Measurements from ENCODE around the gene ZNF566.
"Not testable (repeated sequence)": the region's sequence is repeated elsewhere in the genome, so short reads cannot be mapped to it uniquely, and the experiment has no call there.

Gene ZNF566

DNA sequence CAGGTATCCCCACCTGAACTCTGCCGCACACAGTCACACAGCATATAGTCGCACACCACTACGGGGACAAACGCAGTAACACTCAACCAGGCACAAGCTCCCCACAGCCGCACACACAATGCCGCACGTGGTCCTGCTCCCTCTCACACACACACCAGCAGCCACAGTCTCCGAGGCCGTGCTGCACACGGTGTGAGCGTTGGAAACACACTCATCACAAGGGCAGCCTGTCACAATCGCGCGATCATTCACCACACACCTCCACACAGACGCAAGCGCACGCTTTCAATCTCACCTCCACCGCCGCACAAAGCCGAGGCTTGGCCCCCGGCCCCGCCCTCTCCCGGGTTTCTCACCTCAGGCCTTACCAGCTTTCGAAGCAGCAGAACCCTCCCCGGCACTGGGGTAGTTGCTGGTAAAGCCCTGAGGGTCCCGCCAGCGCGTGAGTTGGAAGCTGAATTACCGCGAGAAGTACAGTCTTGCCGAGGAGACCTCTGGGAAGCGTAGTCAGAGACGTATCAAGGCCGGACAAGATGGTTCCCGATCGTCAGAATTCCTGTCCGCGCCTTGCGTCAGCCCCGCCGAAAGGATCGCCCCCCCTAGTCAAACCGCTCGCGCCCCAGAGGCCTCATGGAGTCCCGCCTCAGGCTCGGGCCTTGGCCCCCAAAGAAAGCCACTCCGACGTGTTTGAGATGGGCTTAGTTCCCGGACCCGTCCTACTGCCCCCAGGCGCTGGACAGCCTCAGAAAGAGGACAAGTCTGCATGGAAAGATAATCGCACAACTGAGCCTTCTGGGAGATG is at the start of gene ZNF566:
Gene ZNF566 (minus strand): TSS at position 444 of the 802 bp plus-strand sequence. CDS start 13,004 bp downstream, outside the sequence.
- peak; percentile 98 for DNase-seq

DNA sequence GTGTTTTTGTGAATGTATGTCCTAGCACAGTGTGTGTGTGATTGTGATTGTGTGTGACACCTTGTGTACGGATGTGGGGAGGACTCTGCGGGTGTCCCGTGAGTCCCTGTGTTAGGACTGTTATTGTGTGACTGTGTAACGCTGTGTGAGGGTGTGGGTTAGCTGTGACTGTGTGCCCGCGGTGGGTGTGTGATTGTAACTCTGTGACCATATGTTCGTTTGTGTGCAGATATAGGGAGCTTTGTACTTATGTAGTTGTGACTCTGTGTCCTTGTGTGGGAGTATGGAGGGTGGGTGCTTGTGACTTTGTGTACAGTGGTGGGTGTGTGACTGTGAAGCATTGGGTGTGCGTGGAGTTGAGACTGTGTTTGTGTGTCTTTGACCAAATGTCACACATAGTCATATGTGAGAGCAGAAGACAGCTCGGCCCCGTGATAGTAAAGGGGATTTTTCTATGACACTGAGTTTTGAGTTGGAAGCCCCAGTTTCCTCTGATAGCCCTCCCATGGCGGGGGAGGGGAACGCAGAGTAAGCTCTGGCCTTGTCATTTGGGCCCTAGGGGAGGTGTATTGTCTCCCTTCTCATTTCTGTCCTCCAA is 39.7 kb upstream of the ZNF566 start:
- DNase-seq = no peak

DNA sequence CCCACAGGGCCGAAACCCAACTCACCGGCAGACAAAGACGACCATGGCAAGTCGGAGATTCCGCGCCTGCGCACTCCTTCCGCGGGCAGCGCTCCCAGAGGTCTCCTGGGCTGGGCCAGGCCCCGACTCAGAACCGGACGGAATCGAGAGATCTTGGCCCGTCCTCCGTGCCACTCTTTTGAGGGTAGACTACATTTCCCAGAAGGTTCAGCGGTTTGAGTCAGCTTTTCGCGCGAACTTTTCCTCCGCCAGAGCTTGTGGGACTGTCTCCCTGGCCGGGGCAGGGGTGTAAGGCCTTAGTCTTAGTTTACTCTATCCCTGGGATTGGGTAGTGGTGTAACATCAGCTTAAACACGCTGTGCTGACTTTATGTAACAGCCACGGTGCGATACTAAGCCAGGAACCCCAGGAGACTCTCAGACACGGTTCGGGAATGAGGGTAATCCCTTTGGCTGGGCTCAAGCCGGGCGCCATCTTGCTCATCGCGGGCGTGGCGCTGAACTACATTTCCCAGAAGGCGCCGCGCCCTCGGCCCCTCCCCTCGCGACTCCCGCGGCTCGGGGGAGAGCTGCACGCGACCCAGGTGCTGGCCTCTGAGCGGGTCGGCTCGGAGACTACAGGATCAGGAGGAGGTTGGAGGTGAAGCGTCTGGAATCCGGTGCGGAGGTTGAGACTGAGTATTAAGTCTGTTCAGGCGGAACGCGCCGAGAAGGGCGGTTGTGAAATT is 39.0 kb upstream of the ZNF566 start, which contains the start of gene ZNF260:
Gene ZNF260 (minus strand): TSS at position 78 of the 727 bp plus-strand sequence. CDS start 13,033 bp downstream, outside the sequence.
- DNase-seq = peak; percentile 97

DNA sequence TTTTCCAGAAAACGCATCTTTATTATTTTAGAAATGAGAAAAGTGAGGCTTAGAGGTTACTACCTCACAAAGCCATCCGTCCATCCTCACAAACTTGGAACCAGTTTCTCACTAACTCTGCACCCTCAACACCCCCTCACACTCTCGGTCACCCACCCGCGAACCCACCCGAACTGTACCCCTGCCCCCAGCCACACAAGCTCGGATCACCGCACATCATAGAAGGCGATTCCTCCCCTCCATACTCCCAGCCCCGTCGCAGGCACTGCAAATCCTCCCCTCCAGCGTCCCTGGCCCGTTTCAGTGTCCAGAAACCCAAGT is 38.5 kb upstream of the ZNF566 start:
- no peak for DNase-seq

DNA sequence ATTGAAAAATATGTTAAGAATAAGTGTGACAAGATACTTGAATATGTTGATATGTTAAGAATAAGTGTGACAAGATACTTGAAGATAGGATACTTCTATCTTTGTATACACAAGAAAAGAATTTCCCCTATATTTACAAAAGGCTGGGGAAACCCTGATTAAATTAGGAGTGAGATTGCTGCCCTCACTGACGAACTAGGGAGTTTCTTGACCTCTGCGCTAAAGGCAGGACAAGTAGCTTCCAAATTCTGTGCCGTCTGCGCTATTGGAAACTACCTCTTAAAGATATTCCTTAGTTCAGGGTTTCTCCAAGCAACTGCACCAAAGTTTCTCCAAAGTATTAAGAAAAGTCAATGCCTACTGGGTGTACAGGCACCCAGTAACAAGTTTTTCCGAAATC is 38.0 kb upstream of the ZNF566 start:
- no peak for DNase-seq

DNA sequence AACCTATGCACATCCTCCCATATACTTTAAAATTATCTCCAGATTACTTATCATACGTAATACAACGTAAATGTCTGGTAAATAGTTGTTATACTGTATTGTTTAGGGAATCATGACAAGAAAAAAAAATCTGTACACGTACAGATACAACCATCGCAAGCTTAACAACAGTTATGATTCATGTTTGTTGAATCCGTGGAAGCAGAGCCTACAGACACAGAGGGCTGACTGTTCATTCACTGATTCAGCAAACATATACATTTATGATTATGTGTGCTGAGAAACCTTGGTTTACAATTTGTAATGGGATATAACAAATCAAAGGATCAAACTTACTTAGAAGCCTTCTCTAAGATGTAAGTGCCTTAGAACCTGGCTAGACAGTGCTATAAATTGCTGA is 37.2 kb upstream of the ZNF566 start:
- no peak for DNase-seq

DNA sequence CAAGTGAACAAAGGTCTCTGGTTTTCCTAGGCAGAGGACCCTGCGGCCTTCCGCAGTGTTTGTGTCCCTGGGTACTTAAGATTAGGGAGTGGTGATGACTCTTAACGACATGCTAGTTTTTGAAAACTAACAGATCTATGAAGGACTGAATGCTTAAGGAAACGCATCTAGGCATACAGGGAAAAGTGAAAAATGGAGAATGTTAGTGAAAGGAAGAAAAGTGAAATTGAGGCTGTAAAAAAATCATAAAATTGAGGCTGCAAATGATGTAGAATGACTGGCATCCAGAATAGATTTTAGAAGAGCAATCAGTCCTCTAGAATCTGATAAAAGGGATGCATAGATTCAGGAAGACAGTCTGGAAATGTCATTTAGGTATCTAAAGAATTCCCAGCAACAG is 35.3 kb upstream of the ZNF566 start:
- DNase-seq = no peak

DNA sequence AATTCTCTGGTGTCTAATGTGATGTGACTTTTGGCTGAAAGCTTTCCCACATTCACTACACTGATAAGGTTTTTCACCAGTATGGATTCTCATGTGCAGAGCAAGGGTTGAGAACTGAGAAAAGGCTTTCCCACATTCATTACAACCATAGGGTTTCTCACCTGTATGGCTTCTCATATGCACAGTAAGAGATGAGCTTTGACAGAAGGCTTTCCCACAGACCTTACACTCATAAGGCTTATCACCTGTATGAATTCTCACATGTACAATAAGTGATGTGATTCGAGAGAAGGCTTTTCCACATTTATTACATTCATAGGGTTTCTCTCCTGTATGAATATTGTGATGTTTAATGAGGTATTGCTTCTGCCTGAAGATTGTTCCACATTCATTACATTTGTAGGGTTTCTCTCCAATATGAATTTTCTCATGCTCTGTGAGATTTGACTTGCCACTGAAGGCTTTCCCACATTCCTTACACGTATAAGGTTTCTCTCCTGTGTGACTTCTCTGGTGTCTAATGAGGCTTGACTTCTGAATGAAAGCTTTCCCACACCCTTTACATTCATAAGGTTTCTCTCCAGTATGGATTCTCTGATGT is 24.8 kb upstream of the ZNF566 start:
- no peak for DNase-seq

DNA sequence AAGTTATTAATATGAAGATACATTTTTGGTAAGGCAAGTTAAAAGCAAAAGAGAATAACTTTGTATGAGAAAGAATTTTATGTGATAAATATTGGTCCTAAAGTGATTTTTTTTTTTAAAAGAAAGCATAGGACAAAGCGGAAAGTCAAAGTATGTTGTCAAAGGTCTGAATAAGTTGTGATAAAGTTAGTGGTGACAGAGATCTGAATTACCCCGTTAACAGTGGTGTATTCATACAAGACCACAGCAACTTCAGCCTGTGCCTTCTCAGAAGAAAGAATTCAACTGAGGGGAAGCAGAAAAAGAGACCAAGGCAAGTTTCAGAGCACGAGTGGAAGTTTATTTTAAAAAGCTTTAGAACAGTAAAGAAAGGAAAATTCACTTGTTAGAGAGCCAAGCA is 19.0 kb upstream of the ZNF566 start:
- no peak for DNase-seq

DNA sequence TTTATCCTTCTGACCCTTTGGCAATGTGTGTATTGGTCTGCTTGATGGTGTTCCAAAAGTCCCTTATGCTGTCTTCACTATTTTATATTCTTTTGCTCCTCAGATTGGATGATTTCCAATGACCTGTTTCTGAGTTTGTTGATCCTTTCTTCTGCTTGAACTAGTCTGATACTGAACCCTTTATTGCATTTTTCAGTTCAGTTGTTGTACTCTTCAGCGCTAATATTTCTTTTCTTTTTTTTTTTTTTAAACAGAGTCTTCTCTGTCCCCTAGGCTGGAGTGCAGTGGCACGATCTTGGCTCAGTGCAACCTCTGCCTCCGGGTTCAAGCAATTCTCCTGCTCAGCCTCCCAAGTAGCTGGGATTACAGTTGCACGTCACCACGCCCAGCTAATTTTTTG is 12.6 kb upstream of the ZNF566 start:
- DNase-seq = no peak

DNA sequence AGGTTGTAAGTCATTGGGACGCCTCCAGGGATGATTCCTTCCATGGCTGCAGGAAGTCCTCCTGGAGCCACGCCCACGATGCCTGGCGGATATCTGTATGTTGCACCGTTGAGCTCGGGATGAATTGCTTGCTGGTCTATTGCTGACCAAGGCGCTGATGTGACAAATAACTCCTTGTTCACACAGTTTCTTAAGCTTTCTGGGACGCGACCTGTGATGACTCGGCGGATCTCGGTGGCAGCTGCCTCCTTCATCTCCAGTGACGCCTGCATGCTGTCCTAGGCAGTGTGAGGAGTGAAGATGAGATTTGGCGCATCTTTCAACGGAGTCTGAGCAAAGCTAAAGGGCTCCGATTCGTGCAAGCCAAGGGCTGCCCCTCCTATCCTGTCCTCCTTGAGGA is 7.6 kb upstream of the ZNF566 start:
- DNase-seq = no peak

DNA sequence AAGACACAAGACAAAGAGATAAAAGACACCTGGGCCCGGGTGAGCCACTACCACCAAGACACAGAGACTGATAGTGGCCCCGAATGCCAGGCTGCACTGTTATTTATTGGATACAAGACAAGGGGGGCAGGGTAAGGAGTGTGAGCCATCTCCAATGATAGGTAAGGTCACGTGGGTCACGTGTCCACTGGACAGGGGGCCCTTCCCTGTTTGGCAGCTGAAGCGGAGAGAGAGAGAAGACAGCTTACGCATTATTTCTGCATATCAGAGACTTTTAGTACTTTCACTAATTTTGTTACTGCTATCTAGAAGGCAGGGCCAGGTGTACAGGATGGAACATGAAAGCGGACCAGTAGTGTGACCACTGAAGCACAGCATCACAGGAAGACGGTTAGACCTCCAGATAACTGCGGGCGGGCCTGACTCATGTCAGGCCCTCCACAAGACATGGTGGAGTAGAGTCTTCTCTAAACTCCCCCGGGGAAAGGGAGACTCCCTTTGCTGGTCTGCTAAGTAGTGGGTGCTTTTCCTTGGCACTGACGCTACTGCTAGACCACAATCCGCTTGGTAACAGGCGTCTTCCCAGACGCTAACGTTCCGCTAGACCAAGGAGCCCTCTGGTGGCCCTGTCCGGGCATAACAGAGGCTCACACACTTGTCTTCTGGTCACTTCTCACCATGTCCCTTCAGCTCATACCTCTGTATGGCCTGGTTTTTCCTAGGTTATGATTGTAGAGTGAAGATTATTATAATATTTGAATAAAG is 3.5 kb upstream of the ZNF566 start:
- DNase-seq = not testable (repeated sequence)

DNA sequence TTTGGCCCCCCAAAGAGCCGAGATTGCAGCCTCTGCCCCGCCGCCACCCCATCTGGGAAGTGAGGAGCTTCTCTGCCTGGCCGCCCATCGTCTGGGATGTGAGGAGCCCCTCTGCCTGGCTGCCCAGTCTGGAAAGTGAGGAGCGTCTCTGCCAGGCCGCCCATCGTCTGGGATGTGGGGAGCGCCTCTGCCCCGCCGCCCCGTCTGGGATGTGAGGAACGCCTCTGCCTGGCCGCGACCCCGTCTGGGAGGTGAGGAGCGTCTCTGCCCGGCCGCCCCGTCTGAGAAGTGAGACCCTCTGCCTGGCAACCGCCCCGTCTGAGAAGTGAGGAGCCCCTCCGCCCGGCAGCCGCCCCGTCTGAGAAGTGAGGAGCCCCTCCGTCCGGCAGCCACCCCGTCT is 1.5 kb upstream of the ZNF566 start:
- not testable (repeated sequence) for DNase-seq

DNA sequence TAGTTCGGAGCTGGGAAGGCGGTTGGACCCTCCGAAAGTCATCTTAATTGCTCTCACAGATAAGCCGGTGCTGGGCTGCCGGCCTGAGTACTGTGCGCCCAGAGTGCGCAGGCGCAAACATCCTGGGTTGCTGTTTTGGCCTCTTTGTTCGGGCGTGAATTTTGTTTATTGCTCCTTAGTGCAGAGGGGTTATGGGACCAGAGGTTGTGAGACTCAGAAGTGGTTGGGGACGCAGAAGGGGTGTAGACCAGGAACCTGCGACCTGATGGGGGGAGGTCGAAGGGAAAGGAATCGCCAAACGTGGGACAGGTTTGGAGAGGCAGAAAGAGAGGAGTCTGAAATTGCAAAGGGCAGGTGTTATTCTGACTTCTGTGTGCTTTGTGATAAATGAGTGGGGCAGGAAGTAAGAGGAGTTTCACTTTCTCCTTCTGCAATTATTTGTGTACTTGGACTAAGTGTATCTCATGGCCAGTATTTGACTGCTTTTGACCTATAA is 607 bp upstream of the ZNF566 start:
- DNase-seq = peak; percentile 90

DNA sequence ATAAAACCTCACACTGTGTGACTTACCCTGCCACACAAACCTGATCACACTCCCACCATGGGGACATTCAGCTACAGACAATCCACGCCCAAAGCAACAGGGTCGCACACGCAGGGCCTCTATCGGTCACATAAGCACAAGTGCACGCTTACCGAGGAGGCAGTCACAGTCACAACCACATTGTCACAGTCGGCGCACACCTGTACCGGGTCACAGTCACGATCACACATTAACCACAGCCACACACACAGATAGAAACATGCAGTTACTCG is 579 bp downstream of the ZNF566 start:
- DNase-seq = peak; percentile 54

DNA sequence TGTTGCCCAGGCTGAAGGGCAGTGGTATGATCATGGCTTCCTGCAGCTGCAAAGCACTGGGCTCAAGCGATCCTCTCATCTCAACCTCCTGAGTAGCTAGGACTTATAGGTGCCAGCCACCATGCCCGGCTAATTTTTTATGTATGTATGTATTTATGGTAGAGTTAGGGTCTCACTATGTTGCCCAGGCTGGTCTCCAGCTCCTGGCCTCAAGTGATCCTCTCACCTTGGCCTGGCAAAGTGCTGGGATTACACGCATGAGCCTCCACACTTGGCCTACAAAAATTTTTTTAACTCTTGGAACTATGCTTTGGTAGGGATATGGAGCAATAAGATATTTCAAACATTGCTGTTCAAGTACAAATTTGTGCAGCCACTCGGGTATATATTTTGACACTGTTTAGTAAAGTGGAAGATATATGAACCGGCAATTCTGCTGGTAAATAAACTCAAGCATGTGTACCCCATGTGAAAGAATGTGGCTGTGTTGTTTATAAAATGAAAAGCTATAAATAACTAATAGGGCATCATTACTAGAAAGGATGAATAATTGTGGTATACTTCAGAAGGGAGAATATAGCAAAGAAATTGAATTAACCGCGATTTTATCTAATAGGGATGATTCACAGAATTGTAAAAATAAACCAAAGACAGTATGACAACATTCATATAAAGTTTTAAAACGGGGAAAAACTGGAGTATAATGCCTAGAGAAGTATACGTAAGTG is 1.1 kb downstream of the ZNF566 start:
- no peak for DNase-seq

DNA sequence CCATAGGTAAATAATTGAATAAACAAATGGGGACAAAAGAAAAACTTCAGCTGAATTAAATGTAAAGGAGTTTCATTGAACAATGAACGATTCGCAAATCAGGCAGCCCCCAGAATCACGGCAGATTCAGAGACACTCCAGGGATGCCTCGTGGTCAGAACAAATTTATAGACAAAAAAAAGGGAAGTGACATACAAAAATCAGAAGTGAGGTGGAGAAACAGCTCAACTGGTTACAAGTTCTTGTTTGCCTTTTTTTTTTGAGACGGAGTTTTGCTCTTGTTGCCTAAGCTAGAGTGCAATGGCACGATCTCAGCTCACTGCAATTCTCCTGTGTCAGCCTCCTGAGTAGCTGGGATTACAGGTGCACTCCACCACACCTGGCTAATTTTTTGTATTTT is 5.7 kb downstream of the ZNF566 start:
- peak; percentile 82 for DNase-seq

DNA sequence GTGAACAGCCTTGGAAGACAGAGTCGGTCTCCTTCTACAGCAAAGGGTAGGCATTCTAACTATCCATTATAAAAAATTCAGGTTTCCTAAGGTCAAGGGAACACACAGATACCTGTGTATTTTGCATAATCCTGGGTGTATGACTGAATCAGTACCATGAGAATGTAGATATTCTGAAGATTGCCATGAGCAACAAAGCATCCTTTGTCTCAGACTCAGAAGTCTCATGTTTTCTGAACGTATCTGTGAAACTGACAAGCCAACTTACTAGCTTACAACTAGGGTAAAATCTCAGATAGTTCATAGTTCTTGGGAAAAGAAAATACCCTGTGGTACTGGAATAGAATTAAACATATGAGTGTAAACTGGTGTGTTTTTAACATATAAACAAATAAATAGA is 6.5 kb downstream of the ZNF566 start:
- no peak for DNase-seq

DNA sequence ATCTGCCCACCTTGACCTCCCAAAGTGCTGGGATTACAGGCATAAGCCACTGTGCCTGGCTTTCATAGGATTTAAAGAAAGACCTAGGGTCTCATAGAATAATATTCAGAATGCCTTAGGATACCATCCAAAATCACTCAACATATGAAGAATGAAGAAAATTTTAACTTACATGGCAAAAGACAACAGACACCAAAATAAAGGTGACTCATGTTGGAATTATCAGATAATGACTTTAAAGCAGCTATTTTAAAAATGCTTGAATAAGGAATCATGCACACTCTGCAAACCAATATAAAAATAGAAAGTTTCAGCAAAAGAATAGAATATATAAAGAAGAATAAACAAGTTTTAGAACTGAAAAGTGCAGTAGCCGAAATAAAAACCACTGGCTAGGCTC is 29.3 kb downstream of the ZNF566 start:
- no peak for DNase-seq

DNA sequence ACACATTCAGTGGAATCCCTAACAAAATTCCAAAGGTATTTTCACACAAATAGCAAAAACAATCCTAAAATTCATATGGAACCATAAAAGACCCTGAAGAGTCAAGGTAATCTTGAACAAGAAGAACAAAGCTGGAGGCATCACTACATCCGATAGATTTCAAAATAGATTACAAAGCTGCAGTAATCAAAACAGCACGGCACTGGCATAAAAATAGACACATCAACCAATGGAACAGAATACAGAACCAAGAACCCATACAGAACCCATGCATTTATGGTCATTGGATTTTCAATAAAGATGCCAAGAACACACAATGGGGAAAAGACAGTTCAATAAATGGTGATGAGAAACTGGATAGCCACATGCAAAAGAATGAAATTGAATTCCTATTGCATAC is 32.5 kb downstream of the ZNF566 start:
- no peak for DNase-seq

DNA sequence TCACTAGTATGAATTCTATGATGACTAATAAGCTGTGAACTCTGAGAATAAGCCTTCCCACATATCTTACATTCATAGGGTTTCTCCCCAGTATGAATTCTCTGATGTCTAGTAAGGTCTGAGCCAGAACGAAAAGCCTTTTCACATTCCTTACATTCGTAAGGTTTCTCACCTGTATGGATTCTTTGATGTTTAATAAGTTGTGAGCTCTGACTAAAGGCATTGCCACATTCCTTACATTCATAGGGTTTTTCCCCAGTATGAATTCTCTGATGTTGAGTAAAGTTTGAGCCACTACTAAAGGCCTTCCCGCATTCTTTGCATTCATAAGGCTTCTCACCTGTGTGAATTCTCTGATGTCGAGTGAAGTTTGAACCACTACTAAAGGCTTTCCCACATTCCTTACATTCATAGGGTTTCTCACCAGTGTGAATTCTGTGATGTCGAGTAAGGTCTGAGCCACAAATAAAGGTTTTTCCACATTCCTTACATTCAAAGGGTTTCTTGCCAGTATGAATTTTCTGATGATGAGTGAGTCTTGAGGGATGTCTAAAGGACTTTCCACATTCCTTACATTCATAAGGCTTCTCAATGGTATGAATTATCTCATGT is 40.2 kb downstream of the ZNF566 start:
- DNase-seq = no peak

DNA sequence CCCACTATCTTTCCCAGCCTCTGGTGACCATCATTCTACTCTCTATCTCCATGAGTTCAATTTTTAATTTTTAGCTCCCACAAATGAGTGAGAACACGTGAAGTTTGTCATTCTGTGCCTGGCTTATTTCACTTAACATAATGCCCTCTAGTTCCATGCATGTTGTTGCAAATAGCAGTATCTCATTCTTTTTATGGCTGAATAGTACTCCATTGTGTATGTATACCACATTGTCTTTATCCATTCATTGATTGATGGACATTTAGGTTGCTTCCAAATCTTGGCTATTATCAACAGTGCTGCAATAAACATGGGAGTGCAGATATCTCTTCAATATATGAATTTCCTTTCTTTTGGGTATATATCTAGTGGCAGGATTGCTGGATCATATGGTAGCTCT is 48.0 kb downstream of the ZNF566 start:
- DNase-seq = no peak

Measured in MV-4-11 (cell line).